Prostate gland (tissue), 2 donors: Measurements from ENCODE around the gene CCDC188. TPM values are rescaled to one million over a fixed set of nuclear protein-coding genes. Genes with fewer than 3 reads are reported as not detected.

Experiments
- DNase-seq: peaks from one replicate; pipeline ENCODE4 v3.0.0-alpha.2; 2019; ENCODE audit warnings: low spot score
- H3K27ac ChIP-seq, 2 donors: fragments of 200-600 bp; sonication (generic); 2 replicates each; pipeline ENCODE4 v1.5.1; 2017 to 2019
- H3K27me3 ChIP-seq: fragments of 200-600 bp; sonication (generic); replicated peaks from 2 replicates; pipeline ENCODE4 v1.5.1; 2019; ENCODE audit not compliant: insufficient read depth
- H3K36me3 ChIP-seq, 2 donors: fragments of 200-600 bp; sonication (generic); 1 replicate in 1 of 2; 2 replicates in 1 of 2; pipeline versions ENCODE4 v1.5.1 to v1.8.1; 2017 to 2019
- H3K4me1 ChIP-seq: fragments of 200-600 bp; sonication (generic); replicated peaks from 2 replicates; pipeline ENCODE4 v1.5.1; 2019
- H3K4me3 ChIP-seq, 2 donors: fragments of 200-600 bp; sonication (generic); 2 replicates each; pipeline ENCODE4 v1.5.1; 2017 to 2019
- H3K9me3 ChIP-seq: fragments of 200-600 bp; sonication (generic); 2 replicates; pipeline ENCODE4 v1.5.1; 2017
- CTCF ChIP-seq, 4 experiments: fragments of 200-600 bp in 2 of 4; fragments of 450-650 bp in 2 of 4; sonication (generic) in 2 of 4; IDR thresholded peaks; 1 replicate in 3 of 4; 2 replicates in 1 of 4; pipeline ENCODE4 v1.5.1; 2016 to 2019; ENCODE audit warnings: antibody characterized with exemption in 4 of 4, mild to moderate bottlenecking in 2 of 4, moderate library complexity in 2 of 4
- POLR2A ChIP-seq: fragments of 450-650 bp; IDR thresholded peaks from one replicate; pipeline ENCODE4 v1.6.1; 2016; ENCODE audit warnings: antibody characterized with exemption, mild to moderate bottlenecking
- POLR2AphosphoS5 ChIP-seq: sonication (generic); formaldehyde crosslinking; IDR thresholded peaks from one replicate; pipeline ENCODE4 v1.6.1; 2017; ENCODE audit warnings: antibody characterized with exemption
- WGBS: methylation state at CpG from one replicate; pipeline ENCODE4 v1.1.5; 2018; 5-methylcytosine and 5-hydroxymethylcytosine counted together
- intact Hi-C: fragments of 100-400 bp; cut with DNase I; formaldehyde crosslinking; loops from one replicate; pipeline ENCODE4 v1.14.2; 2022
- microRNA-seq: library from miRNA; unstranded; fragments of <30 nt; microRNA quantifications from one replicate; pipeline ENCODE4, GENCODE V29; 2016
- small RNA-seq, 2 donors: library from RNA; depleted of rRNA; stranded (forward); fragments of <200 nt; gene quantifications; one replicate each; pipeline ENCODE3, GENCODE V24; 2016
- total RNA-seq, 2 donors: library from RNA; depleted of rRNA; stranded (reverse); fragments of >200 nt; gene quantifications; one replicate each; pipeline ENCODE4 v1.1.0, GENCODE V29; 2016

Gene CCDC188
- total RNA-seq, 2 donors from 2014 or later = 1.2 TPM; not detected in 1

- Histone ChIP-seq H3K27me3 (no peaks in the 10 kb centered on the region), H3K36me3 (peaks cover 14 to 30% of the 10 kb centered on the region in 2 donors), H3K9me3 (no peaks in the 10 kb centered on the region), H3K27ac (no peak overlapping the region), H3K4me1 (no peaks in the 10 kb centered on the region), H3K4me3 (no peak overlapping the region)
- TF ChIP-seq CTCF (IDR thresholded peaks at IDR 0.05) (no peak), POLR2A (no peak), POLR2AphosphoS5 (no peak)
- WGBS = 95% methylated on average over 7 of the region's 7 CpGs
- no peak for DNase-seq
- intact Hi-C loops = no loop called here
Observed at GRCh38 chr22:20105456-20106204, 45.2 kb downstream of the CCDC188 start.

DNA sequence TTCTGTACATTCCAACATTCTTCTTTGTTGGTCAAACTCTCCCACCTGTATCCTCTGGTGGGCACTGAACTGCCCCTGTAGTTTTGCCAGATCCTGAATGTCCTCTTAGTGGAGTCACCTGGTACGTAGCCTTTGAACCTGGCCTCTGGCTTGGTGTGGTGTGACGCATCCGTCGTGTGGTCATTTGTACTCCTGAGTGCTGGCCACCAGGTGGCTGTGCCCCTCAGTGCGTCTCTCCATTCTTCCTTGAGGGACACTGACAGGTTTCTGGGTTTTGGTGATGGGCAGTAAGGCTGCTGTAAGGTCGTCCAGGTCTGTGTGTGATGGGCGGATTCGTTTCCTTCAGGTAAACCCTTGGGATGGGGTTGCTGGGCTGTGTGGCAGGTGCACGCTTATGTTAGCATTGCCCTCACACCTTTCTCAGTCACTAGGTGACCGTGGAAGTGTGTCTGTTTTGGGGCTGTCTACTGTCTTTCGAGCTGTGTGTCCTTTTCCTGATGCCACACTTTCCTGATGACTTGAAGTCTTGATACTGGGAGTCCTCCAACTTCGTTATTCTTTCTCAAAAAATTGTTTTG is 48.6 kb downstream of the CCDC188 start:
- WGBS = 90% methylated on average over 12 of the region's 12 CpGs
- intact Hi-C loops = no loop called here

DNA sequence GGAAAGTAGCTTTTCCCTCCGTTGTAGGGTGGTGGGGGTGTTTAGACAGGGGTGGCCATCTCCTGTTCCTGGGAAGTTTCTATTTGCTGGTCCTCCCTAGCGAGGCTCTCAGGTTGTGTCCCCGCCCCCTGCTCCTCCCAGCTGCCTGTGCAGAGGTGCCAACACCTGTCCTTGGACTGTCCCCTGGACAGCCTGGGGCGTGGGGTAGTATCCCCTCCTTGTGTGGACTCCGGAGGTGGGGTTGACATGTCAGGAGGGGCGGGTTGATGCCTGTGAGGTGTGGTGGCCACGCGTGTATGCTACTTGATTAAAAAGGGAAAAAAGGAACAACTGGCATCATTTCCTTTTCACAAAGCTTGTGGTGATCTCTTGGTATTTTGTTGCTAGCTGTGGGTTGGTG is 49.2 kb downstream of the CCDC188 start:
- no peaks in the 10 kb centered on the region for H3K9me3 ChIP-seq
- H3K4me1 ChIP-seq = no peaks in the 10 kb centered on the region
- no peaks in the 10 kb centered on the region for H3K27me3 ChIP-seq
- no peak overlapping the region for H3K4me3 ChIP-seq
- TF ChIP-seq CTCF (IDR thresholded peaks at IDR 0.05) = no peak
- TF ChIP-seq POLR2A = no peak
- TF ChIP-seq POLR2AphosphoS5 = no peak
- DNase-seq = no peak
- WGBS = 84% methylated on average over 8 of the region's 8 CpGs
- H3K27ac ChIP-seq = no peak overlapping the region
- intact Hi-C loops = no loop called here
- peaks cover 0 to 11% of the 10 kb centered on the region in 2 donors for H3K36me3 ChIP-seq

More for the DNA sequence above, 48.6 kb downstream of the CCDC188 start:
- Histone ChIP-seq H3K27ac (no peak overlapping the region), H3K27me3 (no peaks in the 10 kb centered on the region), H3K4me3 (no peak overlapping the region), H3K9me3 (no peaks in the 10 kb centered on the region), H3K4me1 (no peaks in the 10 kb centered on the region), H3K36me3 (peaks cover 4 to 12% of the 10 kb centered on the region in 2 donors)
- no peak for DNase-seq
- no peak for TF ChIP-seq POLR2A
- no peak for TF ChIP-seq POLR2AphosphoS5
- no peak for TF ChIP-seq CTCF (IDR thresholded peaks at IDR 0.05)

- TF ChIP-seq CTCF (IDR thresholded peaks at IDR 0.05) (no peak), POLR2A (no peak), POLR2AphosphoS5 (no peak)
- 91% methylated on average over 6 of the region's 6 CpGs for WGBS
- Histone ChIP-seq H3K4me3 (no peak overlapping the region), H3K4me1 (no peaks in the 10 kb centered on the region), H3K9me3 (no peaks in the 10 kb centered on the region), H3K27ac (no peak overlapping the region), H3K27me3 (no peaks in the 10 kb centered on the region), H3K36me3 (peaks cover 4 to 7% of the 10 kb centered on the region in 2 donors)
- intact Hi-C loops = no loop called here
- no peak for DNase-seq
Observed at GRCh38 chr22:20099099-20099711, 51.6 kb downstream of the CCDC188 start.

Small RNA genes lying within 50 kb of the gene (microRNA-seq; reads per million reads assigned to microRNA genes)
- gene MIR6816 = 0.34 reads per million

Small RNA genes lying within 50 kb of the gene (small RNA-seq; reads per million reads assigned to genes)
- gene MIR6816 = 0 to 0.09 reads per million in 2 donors
- gene RF00599 = 0 reads per million in 2 donors

Other genes with a start within 250 kb of the CCDC188 start
- gene COMT, start 209.3 kb downstream of the CCDC188 start, total RNA-seq = 100 to 1,000 TPM; 456 to 513 TPM
- gene TXNRD2, start 209.2 kb downstream of the CCDC188 start, total RNA-seq = 10 to 100 TPM; 62.1 to 84.5 TPM
- 10 to 100 TPM; 39.6 to 65.9 TPM for gene ARVCF, start 134.2 kb downstream of the CCDC188 start, total RNA-seq
- 10 to 100 TPM; 34.3 to 40.1 TPM for gene TANGO2, start 129.9 kb downstream of the CCDC188 start, total RNA-seq
- gene DGCR8, start 70.8 kb downstream of the CCDC188 start, total RNA-seq = 10 to 100 TPM; 20.9 to 47.6 TPM
- gene RANBP1, start 35.0 kb downstream of the CCDC188 start, total RNA-seq = 100 to 1,000 TPM; 108 to 204 TPM
- 100 to 1,000 TPM in 1 of 2 donors, 10 to 100 TPM in 1; 65.8 to 123 TPM for gene TRMT2A, start 33.8 kb downstream of the CCDC188 start, total RNA-seq
- gene ZDHHC8, start 19.3 kb downstream of the CCDC188 start, total RNA-seq = 10 to 100 TPM; 14.1 to 36.6 TPM
- gene RTN4R, start 117.3 kb upstream of the CCDC188 start, total RNA-seq = 1 to 10 TPM; 4.4 to 6.0 TPM
- 100 to 1,000 TPM; 101 to 109 TPM for gene DGCR6L, start 169.0 kb upstream of the CCDC188 start, total RNA-seq
- 10 to 100 TPM; 17.0 to 41.6 TPM for gene ZNF74, start 243.1 kb upstream of the CCDC188 start, total RNA-seq